WERI-Rb-1 (cell line): ENCODE results near the gene MYO7B.

ENCODE experiments used
- DNase-seq: peaks from one replicate; pipeline ENCODE4 v3.0.0-alpha.2; 2020
- H3K27ac ChIP-seq: fragments of 250-450 bp; sonication (Bioruptor Pico); 2 replicates; pipeline ENCODE4 v1.5.1; 2020; ENCODE audit warnings: mild to moderate bottlenecking, moderate library complexity
- H3K27me3 ChIP-seq: fragments of 250-450 bp; sonication (Bioruptor Pico); 2 replicates; pipeline ENCODE4 v1.5.1; 2021; ENCODE audit warnings: mild to moderate bottlenecking, low read depth, moderate library complexity; ENCODE audit not compliant: insufficient read depth, severe bottlenecking
- H3K36me3 ChIP-seq: fragments of 250-450 bp; sonication (Bioruptor Pico); 2 replicates; pipeline ENCODE4 v1.5.1; 2020; ENCODE audit warnings: mild to moderate bottlenecking, moderate library complexity
- H3K4me3 ChIP-seq: 2 replicates; pipeline ENCODE4 v1.5.1; 2011; ENCODE audit warnings: low read depth, mild to moderate bottlenecking, control low read depth, low read length
- H3K9me3 ChIP-seq: fragments of 250-450 bp; sonication (Bioruptor Pico); 2 replicates; pipeline ENCODE4 v1.5.1; 2021; ENCODE audit warnings: mild to moderate bottlenecking, moderate library complexity; ENCODE audit not compliant: severe bottlenecking
- TF ChIP-seq, protein P1 (sequence below): IDR thresholded peaks from 2 replicates; pipeline ENCODE4 v1.5.1; 2011; ENCODE audit warnings: low read depth, mild to moderate bottlenecking, control low read depth, inconsistent platforms, low read length

MYO7B gene

DNA sequence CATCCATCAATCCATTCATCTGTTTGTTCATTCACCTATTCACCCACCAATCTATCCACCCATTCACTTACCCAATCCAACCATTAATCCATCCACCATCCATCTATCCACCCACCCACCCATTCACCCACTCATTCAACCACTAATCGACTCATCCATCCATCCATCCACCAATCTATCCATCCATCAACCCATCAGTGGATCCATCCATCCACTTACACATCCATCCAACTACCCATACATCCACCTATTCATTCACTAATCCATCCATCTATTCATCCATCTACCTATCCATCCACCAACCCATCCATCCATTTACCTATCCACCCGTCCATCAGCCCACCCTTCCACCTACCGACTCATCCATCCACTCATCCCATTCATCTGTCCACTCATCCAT lies 11.3 kb downstream of the MYO7B start:
- Histone ChIP-seq H3K4me3 (no peak overlapping the region), H3K27ac (no peak overlapping the region), H3K36me3 (no peaks in the 10 kb centered on the region), H3K9me3 (no peaks in the 10 kb centered on the region), H3K27me3 (no peaks in the 10 kb centered on the region)
- TF ChIP-seq, protein P1, sequence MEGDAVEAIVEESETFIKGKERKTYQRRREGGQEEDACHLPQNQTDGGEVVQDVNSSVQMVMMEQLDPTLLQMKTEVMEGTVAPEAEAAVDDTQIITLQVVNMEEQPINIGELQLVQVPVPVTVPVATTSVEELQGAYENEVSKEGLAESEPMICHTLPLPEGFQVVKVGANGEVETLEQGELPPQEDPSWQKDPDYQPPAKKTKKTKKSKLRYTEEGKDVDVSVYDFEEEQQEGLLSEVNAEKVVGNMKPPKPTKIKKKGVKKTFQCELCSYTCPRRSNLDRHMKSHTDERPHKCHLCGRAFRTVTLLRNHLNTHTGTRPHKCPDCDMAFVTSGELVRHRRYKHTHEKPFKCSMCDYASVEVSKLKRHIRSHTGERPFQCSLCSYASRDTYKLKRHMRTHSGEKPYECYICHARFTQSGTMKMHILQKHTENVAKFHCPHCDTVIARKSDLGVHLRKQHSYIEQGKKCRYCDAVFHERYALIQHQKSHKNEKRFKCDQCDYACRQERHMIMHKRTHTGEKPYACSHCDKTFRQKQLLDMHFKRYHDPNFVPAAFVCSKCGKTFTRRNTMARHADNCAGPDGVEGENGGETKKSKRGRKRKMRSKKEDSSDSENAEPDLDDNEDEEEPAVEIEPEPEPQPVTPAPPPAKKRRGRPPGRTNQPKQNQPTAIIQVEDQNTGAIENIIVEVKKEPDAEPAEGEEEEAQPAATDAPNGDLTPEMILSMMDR, result no peak
- no peak for DNase-seq

DNA sequence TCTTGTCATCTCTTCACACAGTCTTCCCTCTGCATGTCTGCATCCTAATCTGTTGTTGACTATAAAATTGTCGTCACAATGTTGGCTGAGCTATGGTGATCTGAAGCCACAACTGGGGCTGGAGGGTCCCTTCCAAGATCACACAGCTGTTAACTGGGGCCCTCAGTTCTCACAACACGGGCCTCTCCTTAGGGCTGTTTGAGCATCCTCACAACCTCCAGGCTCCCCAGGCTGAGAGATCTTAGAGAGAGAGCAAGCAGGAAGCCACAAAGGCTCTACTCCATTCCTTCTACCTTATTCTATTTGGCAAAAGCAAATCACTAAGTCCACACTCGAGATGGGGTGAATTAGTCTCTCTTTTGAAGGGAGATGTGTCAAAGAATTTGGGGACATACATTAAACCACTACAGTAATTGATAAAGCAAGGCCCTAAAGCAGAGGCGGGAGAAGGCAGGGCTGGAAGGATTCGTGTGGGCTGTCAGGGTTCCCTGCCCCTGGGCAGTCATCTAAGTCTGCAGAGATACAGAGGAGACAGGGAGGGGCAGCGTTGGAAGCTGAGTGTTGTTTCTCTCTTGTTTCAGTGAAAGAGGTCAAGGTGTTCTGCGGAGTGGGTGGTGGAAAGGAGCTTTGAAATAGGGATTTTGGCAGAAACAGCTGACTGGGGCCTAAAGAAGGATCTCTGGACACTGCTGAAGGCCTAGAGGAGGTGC lies 15.9 kb downstream of the MYO7B start:
- Histone ChIP-seq H3K27ac (no peak overlapping the region), H3K9me3 (peaks cover under 1% of the 10 kb centered on the region), H3K36me3 (no peaks in the 10 kb centered on the region), H3K4me3 (no peak overlapping the region), H3K27me3 (no peaks in the 10 kb centered on the region)
- TF ChIP-seq, protein P1, result no peak
- no peak for DNase-seq

DNA sequence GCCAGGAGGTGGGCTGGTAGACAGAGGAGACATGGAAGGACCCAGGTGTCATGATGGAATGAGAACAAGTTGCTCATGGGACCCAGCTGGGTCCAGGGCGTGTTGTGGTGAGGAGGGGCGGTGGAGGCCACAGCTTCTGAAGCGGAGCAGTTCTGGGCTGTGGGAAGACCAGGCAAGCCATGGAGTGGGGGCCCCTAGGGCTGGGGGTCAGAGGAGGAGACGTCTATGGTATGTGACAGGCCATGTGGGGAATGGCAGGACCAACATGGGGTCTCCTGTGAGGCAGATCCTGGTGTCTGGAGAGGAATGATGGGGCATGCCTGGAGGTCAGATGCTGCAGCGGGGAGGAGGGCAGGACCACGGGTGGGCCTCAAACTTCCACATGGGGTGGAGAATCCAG lies 16.9 kb downstream of the MYO7B start:
- Histone ChIP-seq H3K4me3 (no peak overlapping the region), H3K9me3 (peaks cover 7% of the 10 kb centered on the region), H3K36me3 (no peaks in the 10 kb centered on the region), H3K27me3 (no peaks in the 10 kb centered on the region), H3K27ac (no peak overlapping the region)
- DNase-seq, result no peak
- TF ChIP-seq, protein P1, result no peak

DNA sequence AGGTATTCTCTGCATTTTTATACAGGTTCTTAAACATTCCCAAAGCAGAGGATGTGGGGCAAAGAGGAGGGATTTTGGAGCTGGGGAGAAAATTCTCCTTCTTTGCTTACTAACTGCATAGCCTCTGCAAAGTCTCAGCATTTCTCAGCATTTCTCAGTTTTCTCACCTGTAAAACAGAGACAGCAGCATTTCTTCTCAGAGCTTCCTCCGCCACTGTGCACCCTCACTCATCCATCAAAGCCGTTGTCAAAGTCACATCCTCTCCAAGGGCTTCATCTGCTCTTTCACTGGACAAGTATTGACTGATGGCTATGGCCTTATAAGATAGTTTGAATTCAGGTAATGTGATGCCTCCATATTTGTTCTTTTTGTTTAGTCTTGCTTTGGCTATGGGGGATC lies 17.4 kb downstream of the MYO7B start:
- TF ChIP-seq, protein P1, result no peak
- Histone ChIP-seq H3K9me3 (peaks cover 7% of the 10 kb centered on the region), H3K27me3 (no peaks in the 10 kb centered on the region)

DNA sequence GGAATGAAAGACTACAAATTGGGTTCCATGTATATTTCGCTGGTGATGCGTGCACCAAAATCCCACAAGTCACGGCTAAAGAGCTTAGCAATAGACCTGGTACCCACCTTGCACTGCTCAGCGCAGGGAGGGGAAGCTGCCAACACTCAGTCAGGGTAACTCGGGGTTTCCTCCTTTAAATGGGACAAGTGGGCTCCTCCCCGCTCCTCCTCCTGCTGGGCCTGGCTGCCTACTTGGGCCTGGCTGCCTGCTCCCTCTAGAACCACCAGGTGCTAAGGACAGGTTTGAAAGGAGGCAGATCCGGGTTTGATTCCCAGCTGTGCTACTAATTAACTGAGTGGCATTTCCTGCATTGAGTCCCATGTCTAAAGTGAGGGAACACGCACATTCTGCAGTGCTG lies 23.4 kb downstream of the MYO7B start:
- no peak for DNase-seq
- TF ChIP-seq, protein P1, result no peak
- no peak overlapping the region for H3K4me3 ChIP-seq
- no peak overlapping the region for H3K27ac ChIP-seq
- no peaks in the 10 kb centered on the region for H3K36me3 ChIP-seq
- H3K27me3 ChIP-seq, result no peaks in the 10 kb centered on the region
- H3K9me3 ChIP-seq, result peaks cover 7% of the 10 kb centered on the region

More for the DNA sequence above, 17.4 kb downstream of the MYO7B start:
- Histone ChIP-seq H3K36me3 (no peaks in the 10 kb centered on the region), H3K27ac (no peak overlapping the region), H3K4me3 (no peak overlapping the region)
- DNase-seq, result no peak

DNA sequence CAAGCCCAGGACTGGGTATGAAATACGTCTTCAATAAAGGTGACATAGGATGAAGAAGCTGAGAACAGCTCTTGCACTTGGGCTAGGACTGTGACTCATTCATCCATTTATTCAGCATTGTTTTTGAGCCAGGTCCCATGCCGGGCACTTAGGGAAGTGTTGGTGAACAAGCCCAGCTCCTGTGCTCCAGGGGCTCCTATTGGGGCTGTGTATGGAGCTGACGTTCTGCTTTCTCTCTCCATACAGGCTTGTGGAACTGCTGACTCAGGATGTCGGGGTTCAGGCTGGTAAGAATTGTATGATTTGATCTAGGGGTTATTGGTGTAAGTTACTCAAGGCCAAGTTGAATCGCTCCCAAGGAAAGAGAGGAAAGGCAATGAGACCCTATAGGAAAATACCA lies 24.0 kb downstream of the MYO7B start:
- H3K4me3 ChIP-seq, result no peak overlapping the region
- TF ChIP-seq, protein P1, result no peak
- peaks cover 7% of the 10 kb centered on the region for H3K9me3 ChIP-seq
- H3K27ac ChIP-seq, result no peak overlapping the region
- no peak for DNase-seq
- H3K27me3 ChIP-seq, result no peaks in the 10 kb centered on the region
- H3K36me3 ChIP-seq, result no peaks in the 10 kb centered on the region
